Measurements from ENCODE around the gene EPB41L4A. TPM values are rescaled to one million over a fixed set of nuclear protein-coding genes. Genes with fewer than 3 reads are reported as not detected.

The EPB41L4A gene
- total RNA-seq, 1 experiment from 2014 or later, result 5.2 TPM

GRCh38 chr5:112381521-112381920 lies 37.6 kb downstream of the EPB41L4A start (continued):
- TF ChIP-seq JUN (CRISPR knock-in tag; IDR thresholded peaks at IDR 0.05) (no peak), SMAD3 (CRISPR knock-in tag; IDR thresholded peaks at IDR 0.05; ENCODE audit: borderline replicate concordance) (no peak), KAT7 (CRISPR knock-in tag; IDR thresholded peaks at IDR 0.05; ENCODE audit: borderline replicate concordance) (no peak), FOXP4 (CRISPR knock-in tag; IDR thresholded peaks at IDR 0.05) (no peak), ZSCAN18 (CRISPR knock-in tag; IDR thresholded peaks at IDR 0.05) (no peak), MLX (CRISPR knock-in tag; IDR thresholded peaks at IDR 0.05) (no peak), HMGA2 (CRISPR knock-in tag; IDR thresholded peaks at IDR 0.05) (no peak), ATF2 (CRISPR knock-in tag; IDR thresholded peaks at IDR 0.05; ENCODE audit: borderline replicate concordance, low read depth) (no peak), CDX4 (CRISPR knock-in tag; IDR thresholded peaks at IDR 0.05; ENCODE audit: borderline replicate concordance) (no peak)

GRCh38 chr5:112379542-112380325 lies 39.3 kb downstream of the EPB41L4A start:
- Mint-ChIP-seq H3K27me3 (ENCODE audit: low read depth) (no peaks in the 10 kb centered on the region), H3K27ac (no peak overlapping the region), H3K4me3 (no peak overlapping the region), H3K4me1 (peaks cover 23% of the 10 kb centered on the region), H3K36me3 (no peaks in the 10 kb centered on the region), H3K9me3 (no peaks in the 10 kb centered on the region)
- ATAC-seq (no peak), DNase-seq (ENCODE audit: low spot score) (no peak)
- POLR2A ChIA-PET, result no interaction called here
- CTCF ChIA-PET, result no interaction called here
- no peak for TF ChIP-seq NFYB (CRISPR knock-in tag; conservative IDR thresholded peaks at IDR 0.05; ENCODE audit: low read depth)

GRCh38 chr5:112374818-112375217 lies 44.3 kb downstream of the EPB41L4A start:
- Mint-ChIP-seq H3K9me3 (no peaks in the 10 kb centered on the region), H3K27me3 (ENCODE audit: low read depth) (no peaks in the 10 kb centered on the region), H3K4me1 (peaks cover 8% of the 10 kb centered on the region; the same call in 1 of the 2 replicates), H3K36me3 (no peaks in the 10 kb centered on the region), H3K4me3 (no peak overlapping the region), H3K27ac (no peak overlapping the region)
- no peak for TF ChIP-seq EMX1 (CRISPR knock-in tag; IDR thresholded peaks at IDR 0.05)
- no peak for TF ChIP-seq ATF6 (CRISPR knock-in tag; IDR thresholded peaks at IDR 0.05)
- ATAC-seq, result no peak
- DNase-seq (ENCODE audit: low spot score), result no peak
- POLR2A ChIA-PET, result no interaction called here
- CTCF ChIA-PET, result interaction anchor here (0.6 kb wide), 1 partner anchor 10 kb away, joined by 3 read pairs; no protein-coding TSS in a partner anchor
